ENCODE measurements around the gene PLXDC2. TPM values are rescaled to one million over a fixed set of nuclear protein-coding genes. Genes with fewer than 3 reads are reported as not detected.

Gene PLXDC2
- total RNA-seq, 2 donors from 2014 or later = not detected

DNA sequence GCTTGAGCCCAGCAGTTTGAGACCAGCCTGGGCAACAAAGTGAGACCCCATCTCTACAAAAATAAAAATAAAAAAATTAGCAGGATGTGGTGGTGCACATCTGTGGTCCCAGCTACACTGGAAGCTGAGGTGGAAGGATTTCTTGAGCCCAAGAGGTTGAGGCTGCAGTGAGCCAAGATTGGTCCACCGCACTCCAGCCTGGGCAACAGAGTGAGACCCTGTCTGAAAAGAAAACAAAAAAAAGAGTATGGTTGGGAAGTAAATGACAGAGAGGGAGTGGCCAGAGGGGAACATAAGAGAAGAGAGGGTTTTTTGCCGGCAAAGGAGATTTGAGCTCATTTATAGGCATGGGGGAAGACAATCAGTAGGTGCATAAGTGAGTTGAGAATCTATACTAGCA is 19.7 kb downstream of the PLXDC2 start:
- DNase-seq (ENCODE audit: low spot score in 2 of 2) = no peak
- peaks cover 19% of the 10 kb centered on the region in 2 donors for H3K9me3 Mint-ChIP-seq
- peaks cover 0 to 14% of the 10 kb centered on the region in 2 donors for H3K36me3 Mint-ChIP-seq
- ATAC-seq = no peak
- H3K27ac Mint-ChIP-seq = no peak overlapping the region

DNA sequence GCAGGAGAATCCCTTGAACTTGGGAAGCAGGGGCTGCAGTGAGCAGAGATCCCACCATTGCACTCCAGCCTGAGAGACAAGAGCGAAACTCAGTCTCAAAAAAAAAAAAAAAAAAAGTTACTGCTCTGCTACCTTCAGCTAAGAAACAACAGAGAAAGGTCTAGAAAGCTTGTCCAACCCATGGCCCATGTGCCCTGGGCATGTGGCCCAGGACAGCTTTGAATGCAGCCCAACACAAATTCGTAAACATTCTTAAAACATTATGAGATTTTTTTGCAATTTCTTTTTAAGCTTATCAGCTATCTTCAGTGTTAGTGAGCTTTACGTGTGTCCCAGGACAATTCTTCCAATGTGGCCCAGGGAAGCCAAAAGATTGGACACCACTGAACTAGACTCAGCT is 22.9 kb downstream of the PLXDC2 start:
- peaks cover 12% of the 10 kb centered on the region in 2 donors for H3K9me3 Mint-ChIP-seq
- ATAC-seq (no peak), DNase-seq (ENCODE audit: low spot score in 2 of 2) (no peak)
- H3K27ac Mint-ChIP-seq = no peak overlapping the region
- no peaks in the 10 kb centered on the region for H3K36me3 Mint-ChIP-seq

DNA sequence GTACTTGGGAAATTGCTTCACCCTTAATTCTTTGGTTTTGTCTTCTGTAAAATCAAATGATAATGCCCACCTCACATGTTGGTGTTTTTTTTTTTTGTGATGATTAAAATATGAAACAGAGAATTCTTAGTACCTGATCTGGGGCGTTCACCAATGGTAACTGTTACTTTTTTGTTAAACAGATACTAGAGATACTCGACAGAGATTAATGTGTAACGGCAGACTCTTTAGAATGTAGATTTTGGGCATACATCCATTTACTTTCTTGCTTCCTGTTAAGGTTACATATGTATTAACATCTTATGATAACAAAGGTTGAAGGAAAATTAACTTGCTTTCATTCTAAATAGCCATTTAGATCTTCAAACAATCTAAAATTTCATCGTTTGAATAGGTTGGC is 23.3 kb downstream of the PLXDC2 start:
- no peak for ATAC-seq
- no peak for DNase-seq (ENCODE audit: low spot score in 2 of 2)
- Mint-ChIP-seq H3K27ac (no peak overlapping the region), H3K9me3 (peaks cover 10 to 11% of the 10 kb centered on the region in 2 donors), H3K36me3 (no peaks in the 10 kb centered on the region)

DNA sequence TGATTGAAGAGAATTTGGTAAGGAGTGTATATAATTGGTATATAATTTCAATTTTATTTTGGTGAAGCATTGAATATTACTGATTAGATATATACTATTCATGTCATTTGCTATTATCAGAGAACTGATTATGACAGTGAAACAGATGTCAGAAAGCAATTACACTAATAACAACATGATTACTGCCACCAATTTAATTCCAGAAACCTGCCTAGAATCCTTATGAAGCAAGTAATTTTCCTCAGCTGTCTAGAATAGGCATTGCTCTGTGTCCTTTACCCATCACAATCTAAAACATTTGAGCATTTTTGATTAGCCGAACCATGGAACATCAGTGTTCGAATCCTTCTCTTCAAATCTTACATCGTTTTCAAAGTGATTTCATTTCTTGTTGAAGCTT is 24.5 kb downstream of the PLXDC2 start:
- Mint-ChIP-seq H3K9me3 (peaks cover under 1 to 4% of the 10 kb centered on the region in 2 donors), H3K36me3 (no peaks in the 10 kb centered on the region), H3K27ac (no peak overlapping the region)
- ATAC-seq (no peak), DNase-seq (ENCODE audit: low spot score in 2 of 2) (no peak)

DNA sequence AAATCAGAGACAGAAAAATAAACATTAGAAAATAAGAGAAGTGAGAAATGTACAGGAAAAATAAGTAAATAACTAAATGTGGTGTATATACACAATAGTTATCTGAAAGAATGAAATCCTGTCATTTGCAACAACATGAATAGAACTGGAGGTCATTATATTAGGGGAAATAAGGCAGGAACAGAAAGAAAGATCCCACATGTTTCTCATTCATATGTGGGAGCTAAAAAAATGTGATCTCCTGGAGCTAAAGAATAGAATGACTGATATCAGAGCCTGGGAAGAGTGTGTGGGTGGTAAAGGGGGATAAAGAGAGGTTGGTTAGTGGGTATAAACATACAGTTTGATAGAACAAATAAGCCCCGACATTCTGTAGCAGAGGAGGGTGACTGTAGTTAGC is 27.3 kb downstream of the PLXDC2 start:
- ATAC-seq (no peak), DNase-seq (ENCODE audit: low spot score in 2 of 2) (no peak)
- Mint-ChIP-seq H3K36me3 (no peaks in the 10 kb centered on the region), H3K9me3 (peaks cover 0 to 8% of the 10 kb centered on the region in 2 donors), H3K27ac (no peak overlapping the region)

DNA sequence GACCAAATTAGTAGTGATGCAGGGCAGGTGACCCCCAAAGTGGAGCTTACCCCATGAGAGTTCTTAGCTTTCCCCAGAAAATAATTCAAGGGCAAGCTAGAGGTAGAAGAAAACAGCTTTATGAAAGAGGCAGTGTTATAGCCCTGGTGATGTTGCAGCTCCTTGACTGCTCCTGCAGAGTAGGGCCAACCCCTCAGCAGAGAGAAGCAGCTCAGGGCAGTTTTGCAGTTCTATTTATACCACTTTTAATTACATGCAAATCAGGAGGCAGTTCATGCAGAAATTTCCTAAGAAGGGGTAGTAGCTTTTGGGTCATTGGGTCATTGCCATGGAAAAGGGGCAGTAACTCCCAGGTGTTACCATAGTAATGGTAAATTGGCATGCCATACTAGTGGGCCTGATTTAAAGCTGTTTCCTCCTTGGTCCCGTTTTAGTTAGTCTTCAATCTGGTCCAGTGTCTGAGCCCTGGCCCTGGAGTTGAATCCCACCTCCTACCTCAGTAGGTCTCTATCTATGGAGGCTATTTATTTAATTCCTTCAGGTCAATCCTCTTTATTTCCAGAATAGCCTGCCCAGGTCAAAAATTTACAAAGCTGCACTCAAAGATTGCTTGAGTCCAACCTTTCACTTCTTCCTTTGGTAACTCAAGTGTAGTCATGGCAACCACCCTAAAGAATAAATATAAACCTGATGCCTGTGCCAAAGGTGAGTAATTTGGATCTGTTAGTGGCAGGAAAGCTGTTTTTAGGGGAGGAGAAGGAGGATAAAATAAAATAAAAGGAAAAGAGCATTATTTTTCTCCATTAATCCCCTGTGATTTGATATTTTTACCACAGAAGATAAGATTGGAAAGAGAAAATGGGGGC is 29.5 kb downstream of the PLXDC2 start:
- DNase-seq (ENCODE audit: low spot score in 2 of 2) (no peak), ATAC-seq (no peak)
- Mint-ChIP-seq H3K9me3 (peaks cover 0 to 8% of the 10 kb centered on the region in 2 donors), H3K36me3 (no peaks in the 10 kb centered on the region), H3K27ac (no peak overlapping the region)

DNA sequence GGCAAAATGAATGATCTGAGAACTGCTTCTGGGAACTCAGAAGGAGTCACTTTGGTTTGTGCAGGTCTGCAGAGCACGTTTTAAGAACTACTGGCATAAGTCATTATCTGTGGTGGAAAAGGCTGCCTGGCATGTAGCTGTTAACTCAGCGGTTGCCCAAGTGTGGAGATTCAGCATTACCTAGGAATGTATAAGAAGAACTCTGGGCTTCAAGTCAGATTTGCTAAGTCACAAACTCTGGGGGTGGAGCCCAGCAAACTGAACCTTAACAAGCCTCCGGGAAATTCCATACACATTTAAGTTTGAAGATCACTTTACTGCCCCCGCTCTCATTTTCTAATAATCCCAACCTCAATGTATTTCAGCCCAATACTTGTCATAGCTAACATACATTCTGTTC is 31.1 kb downstream of the PLXDC2 start:
- DNase-seq (ENCODE audit: low spot score in 2 of 2) (no peak), ATAC-seq (no peak)
- Mint-ChIP-seq H3K27ac (no peak overlapping the region), H3K9me3 (peaks cover 0 to 8% of the 10 kb centered on the region in 2 donors), H3K36me3 (no peaks in the 10 kb centered on the region)

DNA sequence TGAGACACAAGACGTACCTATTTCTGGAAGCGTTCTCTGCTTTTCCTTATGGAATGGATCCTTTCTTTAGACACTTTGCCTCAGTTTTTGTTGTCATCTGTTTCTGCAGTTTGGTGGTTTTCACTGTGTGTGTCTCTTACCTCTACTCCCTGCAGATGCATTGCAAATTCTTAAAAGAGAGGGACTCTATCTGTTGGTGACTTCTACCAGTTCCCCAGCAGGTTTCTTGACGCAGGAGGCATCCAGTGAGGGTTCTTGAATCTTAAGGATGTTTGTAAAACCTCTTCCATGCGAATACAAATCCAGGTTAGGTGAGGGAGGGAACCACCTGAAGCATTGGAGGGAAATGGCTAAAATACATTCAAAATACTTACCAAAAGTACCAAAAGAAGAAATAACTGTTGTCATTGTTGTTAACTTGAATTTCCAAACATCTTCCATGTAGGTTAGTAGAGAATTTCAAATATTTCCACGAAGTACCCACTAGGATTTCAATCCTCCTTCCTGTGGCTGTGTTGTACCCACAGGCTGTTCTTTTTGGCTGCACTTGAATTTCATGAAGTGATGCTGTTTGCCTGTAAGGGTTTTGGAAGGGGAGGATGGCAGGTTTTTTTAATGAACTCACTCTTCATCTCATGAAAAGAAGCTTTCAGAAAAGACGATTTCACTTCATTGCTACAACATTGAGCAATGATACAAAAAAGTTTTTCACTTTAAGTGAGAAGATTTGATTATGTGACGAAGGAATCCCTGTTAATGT is 32.2 kb downstream of the PLXDC2 start:
- Mint-ChIP-seq H3K36me3 (no peaks in the 10 kb centered on the region), H3K9me3 (peaks cover 0 to 8% of the 10 kb centered on the region in 2 donors), H3K27ac (no peak overlapping the region)
- no peak for DNase-seq (ENCODE audit: low spot score in 2 of 2)
- ATAC-seq = no peak

DNA sequence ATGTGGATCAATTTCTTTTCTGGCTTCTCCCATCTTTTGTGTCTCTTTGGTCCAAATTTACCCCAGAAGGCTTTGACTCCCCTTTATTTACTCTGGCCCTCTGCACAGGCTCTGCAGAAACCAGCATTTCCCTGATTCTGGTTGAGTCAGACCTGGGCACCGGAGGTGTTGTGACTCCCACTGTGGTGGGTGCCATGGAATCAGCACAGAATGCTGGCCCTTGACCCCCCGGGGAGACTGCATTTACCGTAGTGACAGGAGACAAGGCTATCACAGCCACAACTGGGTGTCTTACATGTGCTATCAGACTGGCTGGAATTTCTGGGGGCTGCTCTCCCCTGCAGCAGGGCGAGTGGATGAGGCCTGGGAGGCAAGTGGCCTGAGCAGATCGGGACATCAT is 37.6 kb downstream of the PLXDC2 start:
- no peak for DNase-seq (ENCODE audit: low spot score in 2 of 2)
- H3K9me3 Mint-ChIP-seq = peaks cover 9% of the 10 kb centered on the region in 2 donors

DNA sequence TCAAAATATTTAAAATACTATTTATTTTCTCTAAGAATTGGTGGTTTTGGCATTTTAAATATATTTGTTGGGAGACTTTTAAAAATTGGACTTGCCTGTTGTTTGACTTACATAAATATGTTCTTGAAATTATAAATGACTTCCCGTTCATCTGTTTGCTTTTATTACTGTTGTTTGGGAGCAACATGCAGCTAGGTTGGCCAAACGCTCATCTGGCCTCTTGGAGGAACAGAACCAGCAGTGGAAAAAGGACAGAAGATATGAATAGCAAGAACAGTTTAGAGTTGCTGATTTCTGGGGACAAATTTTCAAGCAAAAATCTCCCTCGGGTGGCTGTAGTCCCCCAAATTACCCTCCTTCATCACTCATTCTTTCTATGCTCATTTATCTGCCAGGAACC is 41.6 kb downstream of the PLXDC2 start:
- H3K27ac Mint-ChIP-seq = no peak overlapping the region

More for the DNA sequence above, 37.6 kb downstream of the PLXDC2 start:
- Mint-ChIP-seq H3K36me3 (no peaks in the 10 kb centered on the region), H3K27ac (peak overlapping the region in 1 of 2 donors; percentile 36)
- ATAC-seq = no peak

DNA sequence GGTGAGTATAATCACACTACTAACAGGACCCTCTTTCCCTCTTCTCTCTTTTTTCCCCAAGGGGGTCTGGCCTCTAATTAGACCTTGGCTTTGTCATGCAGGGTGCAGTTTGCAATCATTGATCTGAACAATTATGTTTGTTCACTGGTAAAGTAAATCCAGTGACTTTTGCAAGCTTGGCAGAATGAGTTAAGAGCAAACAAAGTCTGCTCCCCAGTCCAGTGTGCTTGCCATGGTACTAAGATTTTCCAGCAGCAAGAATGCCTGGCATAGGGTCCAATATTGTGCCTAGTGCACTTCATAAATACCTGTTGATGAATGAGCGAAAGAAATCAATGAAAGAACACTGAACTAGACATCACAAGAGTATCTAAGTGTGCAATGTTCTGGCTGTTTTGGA is 43.9 kb downstream of the PLXDC2 start:
- ATAC-seq (no peak), DNase-seq (ENCODE audit: low spot score in 2 of 2) (no peak)
- Mint-ChIP-seq H3K9me3 (peaks cover 19 to 22% of the 10 kb centered on the region in 2 donors), H3K36me3 (no peaks in the 10 kb centered on the region), H3K27ac (no peak overlapping the region)

More for the DNA sequence above, 41.6 kb downstream of the PLXDC2 start:
- Mint-ChIP-seq H3K36me3 (no peaks in the 10 kb centered on the region), H3K9me3 (peaks cover 17 to 19% of the 10 kb centered on the region in 2 donors)
- DNase-seq (ENCODE audit: low spot score in 2 of 2) (no peak), ATAC-seq (no peak)

DNA sequence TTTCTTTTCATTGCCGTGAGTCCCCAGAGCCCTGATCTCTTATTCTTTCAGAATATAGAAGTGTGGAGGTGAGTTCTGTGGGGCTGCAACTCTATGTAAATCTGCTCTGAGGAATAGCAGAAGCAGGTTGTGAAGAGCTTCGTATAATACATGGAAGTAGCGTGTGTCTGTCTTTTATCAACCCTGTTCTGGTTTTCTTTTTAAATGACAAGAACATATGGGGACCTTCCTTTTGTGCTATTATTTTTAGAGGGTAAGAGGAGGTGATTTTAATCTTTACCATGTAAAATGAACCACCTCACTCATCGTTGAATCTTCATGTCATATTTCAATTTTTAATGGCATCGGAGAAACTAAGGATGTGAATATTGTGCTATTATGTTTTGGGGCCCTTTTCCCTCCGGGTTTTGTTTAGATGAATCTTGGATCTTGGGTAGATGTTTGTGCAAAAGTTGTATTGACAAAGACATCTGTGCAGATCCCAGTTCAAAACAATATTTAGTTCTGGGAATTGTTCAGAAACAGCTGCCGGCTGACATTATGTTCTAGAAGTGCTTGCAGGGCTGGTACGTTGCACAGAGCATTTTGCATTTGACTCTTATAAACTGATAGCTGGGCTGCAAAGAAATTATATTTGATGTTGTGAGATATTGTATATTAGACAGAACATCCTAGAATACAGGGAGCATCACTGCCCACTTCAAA is 46.7 kb downstream of the PLXDC2 start:
- H3K36me3 Mint-ChIP-seq = peaks cover 0 to 4% of the 10 kb centered on the region in 2 donors
- ATAC-seq (no peak), DNase-seq (ENCODE audit: low spot score in 2 of 2) (no peak)
- H3K9me3 Mint-ChIP-seq = peaks cover 25 to 26% of the 10 kb centered on the region in 2 donors
- no peak overlapping the region for H3K27ac Mint-ChIP-seq

DNA sequence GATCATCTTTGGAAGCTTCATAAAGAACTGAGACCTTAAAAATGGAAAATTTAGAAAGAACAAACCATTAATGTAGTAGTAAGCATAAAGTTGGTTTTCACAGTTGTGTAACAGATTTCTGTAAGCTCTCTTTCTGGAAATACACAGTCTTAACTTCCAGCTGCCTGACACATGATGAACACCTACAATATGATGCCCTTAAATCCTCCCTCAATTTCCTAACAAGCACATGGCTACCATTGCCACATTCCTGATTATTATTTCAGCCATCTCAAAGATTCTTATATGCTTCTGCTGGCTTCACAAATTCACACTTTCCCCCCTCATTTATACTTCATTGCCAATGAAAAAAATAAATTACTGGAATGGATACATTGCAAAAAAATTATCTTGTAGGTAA is 49.4 kb downstream of the PLXDC2 start:
- ATAC-seq = no peak
- Mint-ChIP-seq H3K27ac (no peak overlapping the region), H3K36me3 (peaks cover 0 to 4% of the 10 kb centered on the region in 2 donors), H3K9me3 (peaks cover 12 to 20% of the 10 kb centered on the region in 2 donors)
- DNase-seq (ENCODE audit: low spot score in 2 of 2) = no peak

DNA sequence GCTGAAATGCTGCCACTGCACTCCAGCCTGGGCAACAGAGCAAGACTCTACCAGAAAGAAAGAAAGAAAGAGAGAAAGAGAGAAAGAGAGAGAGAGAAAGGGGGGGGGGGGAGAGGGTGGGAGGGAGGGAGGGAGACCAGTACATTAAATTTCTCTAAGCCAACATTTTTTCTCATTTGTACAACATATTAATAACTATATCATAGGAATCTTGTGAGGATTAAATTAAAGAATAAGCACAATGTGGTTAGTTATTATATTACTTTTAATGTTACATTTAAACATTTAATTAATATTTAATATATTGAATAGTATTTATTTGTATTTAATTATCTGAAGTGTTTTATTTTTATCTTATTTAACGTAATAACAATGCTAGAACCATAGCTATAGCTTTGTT is 53.1 kb downstream of the PLXDC2 start:
- ATAC-seq = no peak
- Mint-ChIP-seq H3K9me3 (peaks cover 6 to 27% of the 10 kb centered on the region in 2 donors), H3K27ac (no peak overlapping the region), H3K36me3 (peaks cover 0 to 4% of the 10 kb centered on the region in 2 donors)
- DNase-seq (ENCODE audit: low spot score in 2 of 2) = no peak

DNA sequence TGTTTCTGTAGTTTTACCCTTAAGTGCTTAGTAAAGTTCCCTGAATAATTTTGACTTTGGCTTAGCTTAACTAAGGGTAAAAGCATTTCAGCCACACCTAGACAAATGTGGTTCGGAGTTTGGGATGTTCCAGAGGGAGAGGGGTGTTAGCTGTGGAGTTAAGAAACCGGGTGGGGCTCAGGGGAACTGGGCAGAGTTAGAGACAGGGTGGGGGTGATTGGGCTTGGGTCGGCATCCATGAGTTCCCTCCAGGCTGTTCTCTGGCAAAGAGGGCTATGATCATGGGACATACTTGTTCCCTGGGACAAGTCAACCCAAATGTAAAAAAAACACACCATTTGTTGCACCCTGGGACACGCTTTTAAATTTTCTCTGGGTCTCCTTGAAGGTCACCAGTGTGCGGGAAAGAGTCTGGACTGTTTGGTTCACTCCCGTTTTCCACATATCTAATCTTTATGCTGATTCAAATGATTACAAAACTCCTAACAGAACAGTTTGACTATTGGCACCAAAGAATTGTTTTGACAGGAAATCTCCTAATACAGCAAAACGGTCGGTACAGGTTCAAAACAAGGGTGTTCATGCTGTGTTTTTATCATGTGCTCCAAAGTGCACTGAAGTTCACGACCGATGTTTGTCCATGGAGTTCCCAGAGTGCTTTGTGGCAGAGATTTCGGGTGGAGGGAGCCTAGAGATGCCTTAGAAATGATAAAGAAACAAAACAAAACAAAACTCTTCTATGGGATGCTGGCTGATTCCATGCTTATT is 56.5 kb downstream of the PLXDC2 start:
- Mint-ChIP-seq H3K36me3 (no peaks in the 10 kb centered on the region), H3K27ac (no peak overlapping the region)
- ATAC-seq = no peak

DNA sequence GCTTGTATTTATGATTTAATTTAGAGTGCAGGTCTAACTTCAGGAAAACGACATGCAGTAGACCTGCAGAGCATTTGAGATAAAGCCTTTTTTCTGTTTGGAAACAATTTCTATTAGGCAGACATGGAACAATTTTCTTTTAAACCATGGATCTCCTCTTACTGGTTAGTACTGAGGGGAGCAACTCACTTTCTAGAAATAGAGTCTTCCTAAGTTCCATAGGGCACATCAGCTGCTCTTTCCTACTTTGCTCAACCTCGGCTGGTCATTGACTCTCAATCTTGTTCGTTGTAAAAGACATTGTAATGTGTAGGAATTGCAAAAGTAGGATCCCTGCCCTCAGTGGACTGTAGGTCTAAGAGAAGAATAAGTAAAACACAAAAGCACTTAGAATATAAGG is 58.0 kb downstream of the PLXDC2 start:
- no peaks in the 10 kb centered on the region for H3K36me3 Mint-ChIP-seq
- DNase-seq (ENCODE audit: low spot score in 2 of 2) (no peak), ATAC-seq (no peak)
- H3K9me3 Mint-ChIP-seq = peaks cover 0 to 17% of the 10 kb centered on the region in 2 donors
- no peak overlapping the region for H3K27ac Mint-ChIP-seq

More for the DNA sequence above, 56.5 kb downstream of the PLXDC2 start:
- peaks cover 0 to 17% of the 10 kb centered on the region in 2 donors for H3K9me3 Mint-ChIP-seq
- no peak for DNase-seq (ENCODE audit: low spot score in 2 of 2)
